Caco-2 (cell line): ENCODE measurements around the gene SEC24C. TPM values are rescaled to one million over a fixed set of nuclear protein-coding genes. Genes with fewer than 3 reads are reported as not detected.
A peak's percentile ranks its signal among the peaks of the same experiment; 100 is the strongest.

Experiments used
- BruUV-seq: library from RNA; stranded (reverse); fragments of 400-500 nt; replicated peaks from 2 replicates; lab custom pipeline; 2021; lab: Mats Ljungman, UMichigan
- CTCF ChIA-PET: fragments of 300-600 bp; sonication (Branson Sonifier 250); formaldehyde crosslinking; loops from one replicate; lab custom pipeline; 2022; ENCODE audit warnings: antibody characterized with exemption; lab: Charles Lee
- POLR2A ChIA-PET: fragments of 300-600 bp; sonication (Branson Sonifier 250); formaldehyde crosslinking; loops from one replicate; lab custom pipeline; 2022; ENCODE audit warnings: antibody characterized with exemption; lab: Charles Lee
- DNase-seq, 2 experiments: peaks; one replicate each; pipeline versions ENCODE4 v3.0.0 to v3.0.0-alpha.2; 2020 to 2022
- H3K27me3 ChIP-seq: replicated peaks from 2 replicates; pipeline ENCODE4 v1.6.0; 2011; ENCODE audit warnings: low read length; ENCODE audit not compliant: control insufficient read depth, insufficient read depth
- H3K36me3 ChIP-seq: 2 replicates; pipeline ENCODE4 v1.5.1; 2011; ENCODE audit warnings: low read length; ENCODE audit not compliant: control insufficient read depth, insufficient read depth
- H3K4me1 ChIP-seq: fragments of 250-450 bp; sonication (Bioruptor Pico); 2 replicates; pipeline ENCODE4 v1.5.1; 2020; ENCODE audit warnings: mild to moderate bottlenecking
- H3K4me3 ChIP-seq: 2 replicates; pipeline ENCODE4 v1.5.1; 2011; ENCODE audit warnings: low read depth, mild to moderate bottlenecking, control low read depth, low read length
- H3K9me3 ChIP-seq: fragments of 250-450 bp; sonication (Bioruptor Pico); 2 replicates; pipeline ENCODE4 v1.5.1; 2020; ENCODE audit warnings: mild to moderate bottlenecking, moderate library complexity
- H3K27ac Mint-ChIP-seq: one replicate; pipeline ENCODE4 v1.8.0; 2022; ENCODE audit warnings: mixed read lengths; ENCODE audit not compliant: unreplicated experiment
- H3K27me3 Mint-ChIP-seq: one replicate; pipeline ENCODE4 v1.8.0; 2022; ENCODE audit warnings: mixed read lengths; ENCODE audit not compliant: insufficient read depth, unreplicated experiment
- H3K36me3 Mint-ChIP-seq: one replicate; pipeline ENCODE4 v1.8.0; 2022; ENCODE audit warnings: mild to moderate bottlenecking, mixed read lengths; ENCODE audit not compliant: insufficient read depth, unreplicated experiment
- H3K4me1 Mint-ChIP-seq: one replicate; pipeline ENCODE4 v1.8.0; 2022; ENCODE audit warnings: low read depth, mixed read lengths; ENCODE audit not compliant: unreplicated experiment
- H3K4me3 Mint-ChIP-seq: one replicate; pipeline ENCODE4 v1.8.0; 2022; ENCODE audit warnings: mild to moderate bottlenecking, moderate library complexity, mixed read lengths; ENCODE audit not compliant: unreplicated experiment
- H3K9me3 Mint-ChIP-seq: one replicate; pipeline ENCODE4 v1.8.0; 2022; ENCODE audit warnings: mixed read lengths; ENCODE audit not compliant: unreplicated experiment
- intact Hi-C: fragments of 100-400 bp; cut with micrococcal nuclease; formaldehyde crosslinking; loops from one replicate; pipeline ENCODE4 v1.10.0; 2022; ENCODE audit not compliant: unreplicated experiment
- total RNA-seq: library from RNA; stranded (reverse); gene quantifications from 2 replicates; pipeline ENCODE4 v1.2.3, GENCODE V29; 2022
- TF ChIP-seq, protein P1 (sequence below), 2 experiments: fragments of 200-600 bp in 1 of 2; IDR thresholded peaks; 1 replicate in 1 of 2; 2 replicates in 1 of 2; pipeline versions ENCODE4 v1.5.1 to v1.8.0; 2011 to 2022; ENCODE audit warnings: antibody characterized with exemption in 1 of 2, control low read depth in 1 of 2, inconsistent platforms in 1 of 2, low read depth in 1 of 2, low read length in 1 of 2, mild to moderate bottlenecking in 1 of 2, moderate library complexity in 1 of 2; ENCODE audit not compliant: insufficient read depth in 1 of 2, severe bottlenecking in 1 of 2, unreplicated experiment in 1 of 2

SEC24C gene
- total RNA-seq, 1 experiment from 2014 or later, result 91.2 TPM

DNA sequence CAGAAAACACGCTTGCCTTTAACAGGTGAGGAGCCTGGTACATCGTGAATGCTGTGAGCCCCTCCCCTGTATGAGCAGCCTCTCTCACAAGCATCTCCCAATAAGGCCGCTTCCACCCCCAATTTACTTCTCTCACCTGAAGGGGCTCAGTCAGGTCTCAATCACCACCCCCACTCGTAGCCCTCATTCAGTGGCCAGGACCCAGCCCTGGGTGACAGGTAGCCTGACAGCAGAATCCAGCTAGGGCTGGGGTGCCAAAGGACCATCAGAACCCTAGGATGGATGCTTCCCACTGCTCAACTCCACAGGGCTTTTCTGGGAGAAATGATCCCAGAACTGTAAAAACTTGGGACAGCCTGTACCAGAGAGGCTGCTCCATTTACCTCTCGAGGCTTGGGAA, 73.7 kb downstream of the SEC24C start:
- no peaks in the 10 kb centered on the region for H3K4me1 ChIP-seq
- no peaks in the 10 kb centered on the region for H3K4me1 Mint-ChIP-seq
- peaks cover 73% of the 10 kb centered on the region for H3K36me3 Mint-ChIP-seq
- H3K27ac Mint-ChIP-seq, result no peak overlapping the region
- CTCF ChIA-PET, result interaction anchor here (1.0 kb wide), 1 partner anchor 62 kb away, joined by 5 read pairs; no protein-coding TSS in a partner anchor
- peaks cover 2% of the 10 kb centered on the region for H3K36me3 ChIP-seq
- no peak for DNase-seq
- no peak overlapping the region for H3K4me3 ChIP-seq
- no TSS peak for BruUV-seq
- POLR2A ChIA-PET, result no interaction called here
- TF ChIP-seq, protein P1, sequence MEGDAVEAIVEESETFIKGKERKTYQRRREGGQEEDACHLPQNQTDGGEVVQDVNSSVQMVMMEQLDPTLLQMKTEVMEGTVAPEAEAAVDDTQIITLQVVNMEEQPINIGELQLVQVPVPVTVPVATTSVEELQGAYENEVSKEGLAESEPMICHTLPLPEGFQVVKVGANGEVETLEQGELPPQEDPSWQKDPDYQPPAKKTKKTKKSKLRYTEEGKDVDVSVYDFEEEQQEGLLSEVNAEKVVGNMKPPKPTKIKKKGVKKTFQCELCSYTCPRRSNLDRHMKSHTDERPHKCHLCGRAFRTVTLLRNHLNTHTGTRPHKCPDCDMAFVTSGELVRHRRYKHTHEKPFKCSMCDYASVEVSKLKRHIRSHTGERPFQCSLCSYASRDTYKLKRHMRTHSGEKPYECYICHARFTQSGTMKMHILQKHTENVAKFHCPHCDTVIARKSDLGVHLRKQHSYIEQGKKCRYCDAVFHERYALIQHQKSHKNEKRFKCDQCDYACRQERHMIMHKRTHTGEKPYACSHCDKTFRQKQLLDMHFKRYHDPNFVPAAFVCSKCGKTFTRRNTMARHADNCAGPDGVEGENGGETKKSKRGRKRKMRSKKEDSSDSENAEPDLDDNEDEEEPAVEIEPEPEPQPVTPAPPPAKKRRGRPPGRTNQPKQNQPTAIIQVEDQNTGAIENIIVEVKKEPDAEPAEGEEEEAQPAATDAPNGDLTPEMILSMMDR (IDR thresholded peaks at IDR 0.05; ENCODE audit: insufficient read depth in 1 of 2, low read depth in 1 of 2, low read length in 1 of 2, severe bottlenecking in 1 of 2, unreplicated experiment in 1 of 2), result no peak
- H3K27me3 ChIP-seq, result no peaks in the 10 kb centered on the region
- no peaks in the 10 kb centered on the region for H3K9me3 Mint-ChIP-seq
- no peaks in the 10 kb centered on the region for H3K9me3 ChIP-seq
- intact Hi-C loops, result no loop called here
- H3K27me3 Mint-ChIP-seq, result no peaks in the 10 kb centered on the region
- H3K4me3 Mint-ChIP-seq, result no peak overlapping the region

GRCh38 chr10:73818402-73818801, 74.2 kb downstream of the SEC24C start:
- TF ChIP-seq, protein P1 (IDR thresholded peaks at IDR 0.05; ENCODE audit: insufficient read depth in 1 of 2, low read depth in 1 of 2, low read length in 1 of 2, severe bottlenecking in 1 of 2, unreplicated experiment in 1 of 2), result no peak
- DNase-seq, result peak in 1 of 2 experiments; percentile 21
- H3K9me3 Mint-ChIP-seq, result no peaks in the 10 kb centered on the region
- no peaks in the 10 kb centered on the region for H3K27me3 Mint-ChIP-seq
- H3K4me3 ChIP-seq, result no peak overlapping the region
- POLR2A ChIA-PET, result no interaction called here
- H3K4me1 Mint-ChIP-seq, result no peaks in the 10 kb centered on the region
- intact Hi-C loops, result no loop called here
- no peak overlapping the region for H3K4me3 Mint-ChIP-seq
- H3K27me3 ChIP-seq, result no peaks in the 10 kb centered on the region
- no peaks in the 10 kb centered on the region for H3K9me3 ChIP-seq
- peaks cover 71% of the 10 kb centered on the region for H3K36me3 Mint-ChIP-seq
- H3K36me3 ChIP-seq, result peaks cover 2% of the 10 kb centered on the region
- CTCF ChIA-PET, result interaction anchor here (0.6 to 1.0 kb wide), 2 partner anchors 61 to 170 kb away, joined by 5 to 7 read pairs; no protein-coding TSS in a partner anchor
- no peaks in the 10 kb centered on the region for H3K4me1 ChIP-seq
- no TSS peak for BruUV-seq
- H3K27ac Mint-ChIP-seq, result no peak overlapping the region

DNA sequence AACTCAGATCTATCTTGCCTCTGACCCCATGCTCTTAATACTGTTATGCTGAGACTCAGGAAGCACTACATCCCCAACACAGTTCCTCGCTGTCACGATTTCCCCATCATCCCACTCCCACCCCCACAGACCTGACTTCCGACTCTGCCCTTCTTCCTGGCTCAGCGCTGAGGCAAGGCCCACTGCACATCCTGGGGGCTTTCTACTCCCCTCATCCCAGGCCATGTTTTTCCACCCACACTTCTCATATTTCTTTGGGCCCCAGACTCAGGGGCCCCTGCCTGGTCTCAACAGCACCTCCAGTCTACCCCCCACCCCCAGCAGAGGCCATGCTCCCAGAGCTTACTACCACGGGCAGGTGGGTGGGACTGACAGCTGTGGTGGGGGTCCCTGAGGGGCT, 74.9 kb downstream of the SEC24C start:
- TF ChIP-seq, protein P1 (IDR thresholded peaks at IDR 0.05; ENCODE audit: insufficient read depth in 1 of 2, low read depth in 1 of 2, low read length in 1 of 2, severe bottlenecking in 1 of 2, unreplicated experiment in 1 of 2), result no peak
- Mint-ChIP-seq H3K4me3 (no peak overlapping the region), H3K27me3 (no peaks in the 10 kb centered on the region), H3K36me3 (peaks cover 76% of the 10 kb centered on the region), H3K27ac (no peak overlapping the region), H3K9me3 (no peaks in the 10 kb centered on the region), H3K4me1 (no peaks in the 10 kb centered on the region)
- H3K9me3 ChIP-seq, result no peaks in the 10 kb centered on the region
- BruUV-seq, result no TSS peak
- H3K36me3 ChIP-seq, result peaks cover 5% of the 10 kb centered on the region
- ChIA-PET POLR2A (no interaction called here), CTCF (interaction anchor here (0.6 to 1.0 kb wide), 4 partner anchors 60 to 169 kb away, joined by 3 to 7 read pairs (median 4); no protein-coding TSS in a partner anchor)
- DNase-seq, result no peak
- no peaks in the 10 kb centered on the region for H3K27me3 ChIP-seq
- no peak overlapping the region for H3K4me3 ChIP-seq
- no peaks in the 10 kb centered on the region for H3K4me1 ChIP-seq
- intact Hi-C loops, result no loop called here
